Trophoblast cell (in vitro differentiated cells and primary cell): ENCODE results near the gene LEMD2.

Experiments used
- DNase-seq, 2 donors: peaks; one replicate each; pipeline ENCODE4 v3.0.0-alpha.2; 2016
- H2AFZ ChIP-seq: 2 replicates; pipeline ENCODE4 v1.6.1; 2013; ENCODE audit warnings: low read length, moderate library complexity, mild to moderate bottlenecking; ENCODE audit not compliant: insufficient read depth, poor library complexity
- H2AK5ac ChIP-seq: 2 replicates; pipeline ENCODE4 v1.6.1; 2013; ENCODE audit warnings: mild to moderate bottlenecking, low read length
- H2BK120ac ChIP-seq: 2 replicates; pipeline ENCODE4 v1.6.1; 2013; ENCODE audit warnings: low read length, mild to moderate bottlenecking, moderate library complexity; ENCODE audit not compliant: insufficient read depth, poor library complexity
- H2BK12ac ChIP-seq: 2 replicates; pipeline ENCODE4 v1.6.1; 2013; ENCODE audit warnings: mild to moderate bottlenecking, low read length, moderate library complexity
- H2BK5ac ChIP-seq: 2 replicates; pipeline ENCODE4 v1.6.1; 2013; ENCODE audit warnings: low read length, low read depth, moderate library complexity, mild to moderate bottlenecking; ENCODE audit not compliant: poor library complexity
- H3K14ac ChIP-seq: 2 replicates; pipeline ENCODE4 v1.6.1; 2013; ENCODE audit warnings: mild to moderate bottlenecking, low read length
- H3K18ac ChIP-seq: 2 replicates; pipeline ENCODE4 v1.6.1; 2013; ENCODE audit warnings: mild to moderate bottlenecking, low read length
- H3K23ac ChIP-seq: 2 replicates; pipeline ENCODE4 v1.6.1; 2013; ENCODE audit warnings: low read length
- H3K27ac ChIP-seq: 2 replicates; pipeline ENCODE4 v1.5.1; 2013; ENCODE audit warnings: low read depth, mild to moderate bottlenecking, inconsistent platforms, low read length, moderate library complexity
- H3K27me3 ChIP-seq: 2 replicates; pipeline ENCODE4 v1.6.1; 2013; ENCODE audit warnings: inconsistent platforms, mild to moderate bottlenecking, low read length, moderate library complexity; ENCODE audit not compliant: insufficient read depth
- H3K36me3 ChIP-seq, 2 experiments: 1 replicate in 1 of 2; 2 replicates in 1 of 2; pipeline ENCODE4 v1.6.1; 2013; ENCODE audit warnings: low read length in 2 of 2, mild to moderate bottlenecking in 2 of 2, moderate library complexity in 1 of 2; ENCODE audit not compliant: insufficient read depth in 2 of 2, control insufficient read depth in 1 of 2
- H3K4ac ChIP-seq: 2 replicates; pipeline ENCODE4 v1.6.1; 2013; ENCODE audit warnings: low read depth, mild to moderate bottlenecking, low read length, moderate library complexity
- H3K4me1 ChIP-seq, 2 experiments: 1 replicate in 1 of 2; 2 replicates in 1 of 2; pipeline ENCODE4 v1.6.1; 2013; ENCODE audit warnings: low read length in 2 of 2, mild to moderate bottlenecking in 2 of 2, moderate library complexity in 1 of 2; ENCODE audit not compliant: insufficient read depth in 2 of 2, control insufficient read depth in 1 of 2
- H3K4me2 ChIP-seq: 2 replicates; pipeline ENCODE4 v1.6.1; 2013; ENCODE audit warnings: inconsistent platforms, mild to moderate bottlenecking, low read length, moderate library complexity
- H3K4me3 ChIP-seq: 2 replicates; pipeline ENCODE4 v1.5.1; 2013; ENCODE audit warnings: mild to moderate bottlenecking, low read depth, low read length, inconsistent platforms
- H3K79me1 ChIP-seq: one replicate; pipeline ENCODE4 v1.6.1; 2013; ENCODE audit warnings: low read length
- H3K79me2 ChIP-seq: 2 replicates; pipeline ENCODE4 v1.6.1; 2013; ENCODE audit warnings: low read length, mild to moderate bottlenecking; ENCODE audit not compliant: control insufficient read depth, insufficient read depth, poor library complexity
- H3K9ac ChIP-seq: 2 replicates; pipeline ENCODE4 v1.6.1; 2013; ENCODE audit warnings: mild to moderate bottlenecking, low read length
- H3K9me3 ChIP-seq: 2 replicates; pipeline ENCODE4 v1.6.1; 2013; ENCODE audit warnings: low read depth, mild to moderate bottlenecking, control low read depth, inconsistent platforms, low read length; ENCODE audit not compliant: insufficient read depth
- H4K12ac ChIP-seq: 2 replicates; pipeline ENCODE4 v1.6.1; 2013; ENCODE audit warnings: low read depth, mild to moderate bottlenecking, low read length, moderate library complexity
- H4K8ac ChIP-seq: 2 replicates; pipeline ENCODE4 v1.6.1; 2013; ENCODE audit warnings: low read depth, mild to moderate bottlenecking, low read length, moderate library complexity
- H4K91ac ChIP-seq: one replicate; pipeline ENCODE4 v1.6.1; 2013; ENCODE audit warnings: low read depth, mild to moderate bottlenecking, low read length, moderate library complexity
- WGBS: extraction: QIAGEN DNeasy Blood & Tissue Kit; methylation state at CpG from one replicate; pipeline ENCODE4 v1.1.7; 2013; ENCODE audit warnings: missing lambda C conversion rate; ENCODE audit not compliant: insufficient read length, insufficient coverage; ENCODE audit errors: extremely low coverage; 5-methylcytosine and 5-hydroxymethylcytosine counted together

LEMD2 gene

GRCh38 chr6:33771146-33772081 is 17.5 kb downstream of the LEMD2 start:
- DNase-seq, result peak; percentile 84 to 87
- peak overlapping the region; percentile 20 for H4K91ac ChIP-seq
- WGBS, result no CpG with 5 or more reads among the region's 47 CpGs

GRCh38 chr6:33770833-33771145 is 18.1 kb downstream of the LEMD2 start:
- peak overlapping the region; percentile 37 for H2BK120ac ChIP-seq
- H3K4me2 ChIP-seq, result no peak overlapping the region
- H3K27ac ChIP-seq, result peak overlapping the region; percentile 29
- no peak overlapping the region for H4K12ac ChIP-seq
- H3K4ac ChIP-seq, result no peak overlapping the region
- H3K4me1 ChIP-seq, result peaks cover 14 to 15% of the 10 kb centered on the region in 2 experiments
- H4K8ac ChIP-seq, result peak overlapping the region; percentile 23
- H2BK12ac ChIP-seq, result peak overlapping the region; percentile 70
- H3K79me1 ChIP-seq, result peaks cover 5% of the 10 kb centered on the region
- H4K91ac ChIP-seq, result peak overlapping the region; percentile 58
- no peak for DNase-seq
- H2AK5ac ChIP-seq, result peak overlapping the region; percentile 69
- H3K23ac ChIP-seq, result no peak overlapping the region
- H3K79me2 ChIP-seq, result peaks cover 1% of the 10 kb centered on the region
- H3K27me3 ChIP-seq, result no peaks in the 10 kb centered on the region
- peak overlapping the region; percentile 35 for H3K14ac ChIP-seq
- no peak overlapping the region for H2AFZ ChIP-seq
- H3K36me3 ChIP-seq, result peaks cover 31 to 33% of the 10 kb centered on the region in 2 experiments
- peak overlapping the region; percentile 25 for H2BK5ac ChIP-seq
- H3K18ac ChIP-seq, result no peak overlapping the region
- no CpG with 5 or more reads among the region's 3 CpGs for WGBS
- H3K9ac ChIP-seq, result no peak overlapping the region
- no peak overlapping the region for H3K4me3 ChIP-seq
- peaks cover 3% of the 10 kb centered on the region for H3K9me3 ChIP-seq

More at GRCh38 chr6:33771146-33772081, 17.5 kb downstream of the LEMD2 start:
- peak overlapping the region; percentile 55 for H3K27ac ChIP-seq
- H3K4me2 ChIP-seq, result peak overlapping the region; percentile 39
- no peak overlapping the region for H2BK12ac ChIP-seq
- peaks cover 3% of the 10 kb centered on the region for H3K9me3 ChIP-seq
- H3K27me3 ChIP-seq, result no peaks in the 10 kb centered on the region
- no peak overlapping the region for H4K8ac ChIP-seq
- peaks cover 36 to 39% of the 10 kb centered on the region in 2 experiments for H3K36me3 ChIP-seq
- peaks cover 14 to 15% of the 10 kb centered on the region in 2 experiments for H3K4me1 ChIP-seq
- H3K4ac ChIP-seq, result no peak overlapping the region
- H3K23ac ChIP-seq, result no peak overlapping the region
- peak overlapping the region; percentile 18 for H3K14ac ChIP-seq
- H3K79me1 ChIP-seq, result peaks cover 5% of the 10 kb centered on the region
- no peak overlapping the region for H4K12ac ChIP-seq
- no peak overlapping the region for H2AK5ac ChIP-seq
- H3K4me3 ChIP-seq, result no peak overlapping the region
- no peak overlapping the region for H2AFZ ChIP-seq
- no peak overlapping the region for H2BK120ac ChIP-seq
- no peak overlapping the region for H2BK5ac ChIP-seq
- peaks cover 1% of the 10 kb centered on the region for H3K79me2 ChIP-seq
- H3K18ac ChIP-seq, result no peak overlapping the region
- H3K9ac ChIP-seq, result no peak overlapping the region

GRCh38 chr6:33770124-33770832 is 18.7 kb downstream of the LEMD2 start:
- DNase-seq, result no peak
- H3K27ac ChIP-seq, result peak overlapping the region; percentile 29
- H3K9me3 ChIP-seq, result peaks cover 3% of the 10 kb centered on the region
- H3K4ac ChIP-seq, result no peak overlapping the region
- H2AFZ ChIP-seq, result no peak overlapping the region
- peak overlapping the region; percentile 70 for H2BK12ac ChIP-seq
- peaks cover 27 to 28% of the 10 kb centered on the region in 2 experiments for H3K36me3 ChIP-seq
- H3K79me2 ChIP-seq, result peaks cover 1% of the 10 kb centered on the region
- H3K14ac ChIP-seq, result peak overlapping the region; percentile 35
- WGBS, result no CpG with 5 or more reads among the region's 14 CpGs
- H3K4me1 ChIP-seq, result peaks cover 14 to 15% of the 10 kb centered on the region in 2 experiments
- H3K9ac ChIP-seq, result no peak overlapping the region
- H3K23ac ChIP-seq, result no peak overlapping the region
- peak overlapping the region; percentile 25 for H2BK5ac ChIP-seq
- H4K8ac ChIP-seq, result peak overlapping the region; percentile 23
- H3K4me2 ChIP-seq, result no peak overlapping the region
- H4K91ac ChIP-seq, result peak overlapping the region; percentile 58
- H3K4me3 ChIP-seq, result no peak overlapping the region
- H2BK120ac ChIP-seq, result peak overlapping the region; percentile 37
- peak overlapping the region; percentile 26 for H4K12ac ChIP-seq
- H2AK5ac ChIP-seq, result peak overlapping the region; percentile 69
- H3K27me3 ChIP-seq, result no peaks in the 10 kb centered on the region
- no peak overlapping the region for H3K18ac ChIP-seq
- H3K79me1 ChIP-seq, result peaks cover 5% of the 10 kb centered on the region

GRCh38 chr6:33769248-33769821 is 19.6 kb downstream of the LEMD2 start:
- H3K4me3 ChIP-seq, result no peak overlapping the region
- no peaks in the 10 kb centered on the region for H3K27me3 ChIP-seq
- no peak overlapping the region for H3K4ac ChIP-seq
- H3K14ac ChIP-seq, result no peak overlapping the region
- H3K79me2 ChIP-seq, result peaks cover 1% of the 10 kb centered on the region
- peaks cover 14 to 15% of the 10 kb centered on the region in 2 experiments for H3K4me1 ChIP-seq
- H2BK120ac ChIP-seq, result no peak overlapping the region
- no peak overlapping the region for H3K23ac ChIP-seq
- no peak overlapping the region for H3K27ac ChIP-seq
- no peak overlapping the region for H3K4me2 ChIP-seq
- no peak overlapping the region for H2BK5ac ChIP-seq
- H4K12ac ChIP-seq, result peak overlapping the region; percentile 10
- peaks cover 5% of the 10 kb centered on the region for H3K79me1 ChIP-seq
- peaks cover 21% of the 10 kb centered on the region in 2 experiments for H3K36me3 ChIP-seq
- H2AK5ac ChIP-seq, result no peak overlapping the region
- no peak overlapping the region for H2BK12ac ChIP-seq
- no peak overlapping the region for H3K18ac ChIP-seq
- DNase-seq, result no peak
- no CpG with 5 or more reads among the region's 10 CpGs for WGBS
- H2AFZ ChIP-seq, result no peak overlapping the region
- no peak overlapping the region for H4K91ac ChIP-seq
- H4K8ac ChIP-seq, result no peak overlapping the region
- H3K9me3 ChIP-seq, result peaks cover 3% of the 10 kb centered on the region
- no peak overlapping the region for H3K9ac ChIP-seq
